Sigmoid colon (tissue), 4 donors: ENCODE data around the gene USP30.

Experiments used
- CTCF ChIP-seq, 4 experiments: fragments of 450-650 bp in 3 of 4; fragments of 200-600 bp in 1 of 4; IDR thresholded peaks; one replicate each; pipeline ENCODE4 v1.5.1; 2016 to 2019; ENCODE audit warnings: antibody characterized with exemption in 4 of 4, mild to moderate bottlenecking in 3 of 4, moderate library complexity in 2 of 4
- EP300 ChIP-seq, 4 donors: sonication (generic); formaldehyde crosslinking; IDR thresholded peaks; one replicate each; pipeline ENCODE4 v1.6.1; 2017; ENCODE audit warnings: antibody characterized with exemption in 4 of 4
- POLR2A ChIP-seq, 2 donors: fragments of 450-650 bp; IDR thresholded peaks; one replicate each; pipeline ENCODE4 v1.6.1; 2016; ENCODE audit warnings: antibody characterized with exemption in 2 of 2, mild to moderate bottlenecking in 2 of 2, moderate library complexity in 2 of 2

GRCh38 chr12:109099431-109100020 is 47.1 kb downstream of the USP30 start:
- TF ChIP-seq CTCF (IDR thresholded peaks at IDR 0.05) (no peak), POLR2A (IDR thresholded peaks at IDR 0.05) (no peak), EP300 (IDR thresholded peaks at IDR 0.05) (no peak)
